ENCODE data around the gene PROSER2. TPM values are rescaled to one million over a fixed set of nuclear protein-coding genes. Genes with fewer than 3 reads are reported as not detected.

Gene PROSER2
- total and polyA plus RNA-seq, 8 donors: 1.3 to 16.2 (median 5.7) TPM; not detected in 1

- Histone ChIP-seq H3K27ac (no peak overlapping the region), H3K36me3 (no peaks in the 10 kb centered on the region), H3K4me1 (peaks cover 0 to 9% (median 3%) of the 10 kb centered on the region in 4 donors), H3K4me3 (no peak overlapping the region), H3K27me3 (no peaks in the 10 kb centered on the region), H3K9me3 (no peaks in the 10 kb centered on the region)
- DNase-seq: no peak
- WGBS, 5 donors: 89 to 93% (median 92%) methylated on average over 25 to 28 of the region's 28 CpGs
- TF ChIP-seq, protein P1, sequence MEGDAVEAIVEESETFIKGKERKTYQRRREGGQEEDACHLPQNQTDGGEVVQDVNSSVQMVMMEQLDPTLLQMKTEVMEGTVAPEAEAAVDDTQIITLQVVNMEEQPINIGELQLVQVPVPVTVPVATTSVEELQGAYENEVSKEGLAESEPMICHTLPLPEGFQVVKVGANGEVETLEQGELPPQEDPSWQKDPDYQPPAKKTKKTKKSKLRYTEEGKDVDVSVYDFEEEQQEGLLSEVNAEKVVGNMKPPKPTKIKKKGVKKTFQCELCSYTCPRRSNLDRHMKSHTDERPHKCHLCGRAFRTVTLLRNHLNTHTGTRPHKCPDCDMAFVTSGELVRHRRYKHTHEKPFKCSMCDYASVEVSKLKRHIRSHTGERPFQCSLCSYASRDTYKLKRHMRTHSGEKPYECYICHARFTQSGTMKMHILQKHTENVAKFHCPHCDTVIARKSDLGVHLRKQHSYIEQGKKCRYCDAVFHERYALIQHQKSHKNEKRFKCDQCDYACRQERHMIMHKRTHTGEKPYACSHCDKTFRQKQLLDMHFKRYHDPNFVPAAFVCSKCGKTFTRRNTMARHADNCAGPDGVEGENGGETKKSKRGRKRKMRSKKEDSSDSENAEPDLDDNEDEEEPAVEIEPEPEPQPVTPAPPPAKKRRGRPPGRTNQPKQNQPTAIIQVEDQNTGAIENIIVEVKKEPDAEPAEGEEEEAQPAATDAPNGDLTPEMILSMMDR (IDR thresholded peaks at IDR 0.05): no peak
- TF ChIP-seq POLR2A (IDR thresholded peaks at IDR 0.05) (no peak), POLR2AphosphoS5 (IDR thresholded peaks at IDR 0.05) (no peak), EP300 (IDR thresholded peaks at IDR 0.05) (no peak)
- intact Hi-C loops (cut with DNase I; ENCODE audit: low total_unique reads): no loop called here
These were observed 76.1 kb downstream of the PROSER2 start for GRCh38 chr10:11899067-11899876.

GRCh38 chr10:11901036-11901301 lies 77.8 kb downstream of the PROSER2 start:
- WGBS, 5 donors: 83 to 93% (median 89%) methylated on average over 6 of the region's 6 CpGs
- intact Hi-C loops (cut with DNase I; ENCODE audit: low total_unique reads): no loop called here

DNA sequence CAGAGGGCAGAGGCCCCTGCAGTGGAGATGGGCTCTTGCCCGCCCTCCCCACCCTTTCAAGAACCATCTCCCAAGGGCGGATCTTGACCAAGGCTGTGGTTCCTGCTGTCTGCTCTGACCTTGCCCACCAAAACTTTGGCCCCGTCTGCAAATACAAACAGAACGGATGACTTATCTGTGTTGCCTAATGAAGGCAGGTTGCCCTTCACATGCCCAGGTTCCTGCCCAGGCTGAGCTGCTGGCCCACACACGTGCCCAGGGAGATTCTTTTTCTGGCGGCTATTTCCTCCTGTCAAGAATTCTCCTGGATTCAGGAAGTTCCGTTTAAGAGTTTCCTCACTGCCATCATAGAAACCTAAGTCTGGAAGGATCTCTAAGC lies 78.3 kb downstream of the PROSER2 start:
- Histone ChIP-seq H3K4me3 (no peak overlapping the region), H3K4me1 (peaks cover 0 to 9% (median 3%) of the 10 kb centered on the region in 4 donors), H3K27ac (no peak overlapping the region), H3K27me3 (no peaks in the 10 kb centered on the region), H3K9me3 (no peaks in the 10 kb centered on the region), H3K36me3 (no peaks in the 10 kb centered on the region)
- WGBS, 5 donors: 33 to 52% (median 46%) methylated on average over 6 to 7 of the region's 7 CpGs
- TF ChIP-seq, protein P1 (IDR thresholded peaks at IDR 0.05): no peak
- no peak for DNase-seq
- intact Hi-C loops (cut with DNase I; ENCODE audit: low total_unique reads): no loop called here

More at GRCh38 chr10:11901036-11901301, 77.8 kb downstream of the PROSER2 start:
- no peak for DNase-seq
- Histone ChIP-seq H3K27ac (no peak overlapping the region), H3K4me3 (no peak overlapping the region), H3K36me3 (no peaks in the 10 kb centered on the region), H3K9me3 (no peaks in the 10 kb centered on the region), H3K27me3 (no peaks in the 10 kb centered on the region), H3K4me1 (peaks cover 0 to 9% (median 3%) of the 10 kb centered on the region in 4 donors)
- no peak for TF ChIP-seq POLR2A (IDR thresholded peaks at IDR 0.05)
- TF ChIP-seq, protein P1 (IDR thresholded peaks at IDR 0.05): no peak
- TF ChIP-seq POLR2AphosphoS5 (IDR thresholded peaks at IDR 0.05): no peak
- no peak for TF ChIP-seq EP300 (IDR thresholded peaks at IDR 0.05)

GRCh38 chr10:11901833-11902475 lies 78.8 kb downstream of the PROSER2 start:
- Histone ChIP-seq H3K4me1 (peaks cover 0 to 9% (median 3%) of the 10 kb centered on the region in 4 donors), H3K27me3 (no peaks in the 10 kb centered on the region), H3K36me3 (no peaks in the 10 kb centered on the region), H3K4me3 (no peak overlapping the region), H3K9me3 (no peaks in the 10 kb centered on the region), H3K27ac (no peak overlapping the region)
- WGBS, 5 donors: 48 to 80% (median 58%) methylated on average over 21 to 23 of the region's 23 CpGs
- DNase-seq: peak in 1 of 2 donors; percentile 43
- no peak for TF ChIP-seq EP300 (IDR thresholded peaks at IDR 0.05)
- TF ChIP-seq POLR2AphosphoS5 (IDR thresholded peaks at IDR 0.05): no peak
- TF ChIP-seq, protein P1 (IDR thresholded peaks at IDR 0.05): no peak
- TF ChIP-seq POLR2A (IDR thresholded peaks at IDR 0.05): no peak
- intact Hi-C loops (cut with DNase I; ENCODE audit: low total_unique reads): no loop called here
